ENCODE data around the gene MICAL2. TPM values are rescaled to one million over a fixed set of nuclear protein-coding genes. Genes with fewer than 3 reads are reported as not detected.

Gene MICAL2
- total and polyA plus RNA-seq, 2 donors (not counting 1 experiment from before 2014, with no cell fraction given): 0.32 to 0.40 TPM

DNA sequence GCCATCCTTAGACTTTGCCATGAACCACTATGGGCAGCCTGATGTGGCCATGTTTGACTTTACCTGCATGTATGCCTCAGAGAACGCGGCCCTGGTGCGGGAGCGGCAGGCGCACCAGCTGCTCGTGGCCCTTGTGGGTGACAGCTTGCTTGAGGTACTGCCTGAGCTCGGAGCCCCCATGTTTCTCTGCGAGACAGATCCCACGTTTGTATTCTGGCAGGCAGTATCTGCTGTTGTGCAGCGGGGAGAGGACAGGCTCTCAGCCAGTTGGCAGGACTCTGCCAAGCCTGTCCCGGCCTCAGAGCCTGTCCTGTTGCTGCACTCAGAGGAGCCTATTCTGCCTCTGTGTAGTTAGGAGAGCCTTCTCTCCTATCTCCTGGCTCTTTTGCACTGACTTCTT lies 109.9 kb downstream of the MICAL2 start:
- ChIA-PET CTCF (interaction anchor here (1.0 kb wide), 1 partner anchor 16 kb away, joined by 3 read pairs; no protein-coding TSS in a partner anchor), POLR2A (no interaction called here)
- H3K27me3 Mint-ChIP-seq: peaks cover 31% of the 10 kb centered on the region
- H3K79me2 ChIP-seq (ENCODE audit: control insufficient read depth, insufficient read depth, low read length): no peaks in the 10 kb centered on the region
- H2AFZ ChIP-seq (ENCODE audit: insufficient read depth, low read depth, low read length, poor library complexity, severe bottlenecking): no peak overlapping the region
- TF ChIP-seq EZH2 (IDR thresholded peaks at IDR 0.05; ENCODE audit: borderline replicate concordance, insufficient read depth, low read depth, low read length, poor library complexity, severe bottlenecking): no peak
- TF ChIP-seq CTCF (IDR thresholded peaks at IDR 0.05): no peak
- no peak overlapping the region for H3K9ac ChIP-seq (ENCODE audit: low read length)
- no peak overlapping the region for H3K4me3 ChIP-seq (ENCODE audit: control extremely low read depth in 1 of 5, extremely low read depth in 1 of 5, insufficient read depth in 1 of 5, low read depth in 2 of 5, low read length in 4 of 5)
- no peak overlapping the region for H3K4me2 ChIP-seq (replicated peaks; ENCODE audit: low read depth, low read length, poor library complexity, severe bottlenecking)
- no peak overlapping the region for H3K27ac ChIP-seq (ENCODE audit: low read length in 2 of 2)
- DNase-seq: no peak
- 98% methylated on average over 10 of the region's 11 CpGs for WGBS (ENCODE audit: insufficient coverage)
- H3K27me3 ChIP-seq (replicated peaks in 1 of 4; ENCODE audit: control extremely low read depth in 1 of 4, control insufficient read depth in 3 of 4, insufficient read depth in 4 of 4, low read length in 3 of 4): peaks cover 0 to 6% (median 0%) of the 10 kb centered on the region in 4 experiments
- no peak overlapping the region for H3K27ac Mint-ChIP-seq
- no peaks in the 10 kb centered on the region for H4K20me1 ChIP-seq (ENCODE audit: control insufficient read depth, insufficient read depth, low read length, poor library complexity, severe bottlenecking)
- H3K4me3 Mint-ChIP-seq: no peak overlapping the region
- intact Hi-C loops (cut with micrococcal nuclease): no loop called here
- H3K36me3 ChIP-seq (replicated peaks in 1 of 2; ENCODE audit: control extremely low read depth in 1 of 2, control insufficient read depth in 1 of 2, extremely low read depth in 1 of 2, insufficient read depth in 2 of 2, low read length in 1 of 2): no peaks in the 10 kb centered on the region
- ATAC-seq (ENCODE audit: low read depth): no peak
- peaks cover 3 to 17% of the 10 kb centered on the region in 2 donors for H3K4me1 ChIP-seq (ENCODE audit: control insufficient read depth in 2 of 2, insufficient read depth in 2 of 2, low read length in 2 of 2)
- H3K4me1 Mint-ChIP-seq: peaks cover 16% of the 10 kb centered on the region
- H3K9me3 ChIP-seq (ENCODE audit: control extremely low read depth in 1 of 3, control insufficient read depth in 2 of 3, insufficient read depth in 1 of 3, low read length in 2 of 3): peaks cover 0 to 4% (median 0%) of the 10 kb centered on the region in 3 donors
- H3K9me3 Mint-ChIP-seq (ENCODE audit: insufficient read depth): no peaks in the 10 kb centered on the region

- ChIA-PET CTCF (interaction anchor here (1.0 kb wide), 1 partner anchor 15 kb away, joined by 3 read pairs; no protein-coding TSS in a partner anchor), POLR2A (no interaction called here)
- H3K9me3 Mint-ChIP-seq (ENCODE audit: insufficient read depth): no peaks in the 10 kb centered on the region
- no peak overlapping the region for H3K9ac ChIP-seq (ENCODE audit: low read length)
- no peak overlapping the region for H3K4me2 ChIP-seq (replicated peaks; ENCODE audit: low read depth, low read length, poor library complexity, severe bottlenecking)
- no peaks in the 10 kb centered on the region for H4K20me1 ChIP-seq (ENCODE audit: control insufficient read depth, insufficient read depth, low read length, poor library complexity, severe bottlenecking)
- H3K36me3 ChIP-seq (replicated peaks in 1 of 2; ENCODE audit: control extremely low read depth in 1 of 2, control insufficient read depth in 1 of 2, extremely low read depth in 1 of 2, insufficient read depth in 2 of 2, low read length in 1 of 2): no peaks in the 10 kb centered on the region
- peaks cover 3 to 17% of the 10 kb centered on the region in 2 donors for H3K4me1 ChIP-seq (ENCODE audit: control insufficient read depth in 2 of 2, insufficient read depth in 2 of 2, low read length in 2 of 2)
- no peaks in the 10 kb centered on the region for H3K79me2 ChIP-seq (ENCODE audit: control insufficient read depth, insufficient read depth, low read length)
- H3K9me3 ChIP-seq (ENCODE audit: control extremely low read depth in 1 of 3, control insufficient read depth in 2 of 3, insufficient read depth in 1 of 3, low read length in 2 of 3): peaks cover 0 to 4% (median 0%) of the 10 kb centered on the region in 3 donors
- H3K27ac ChIP-seq (ENCODE audit: low read length in 2 of 2): no peak overlapping the region
- TF ChIP-seq EZH2 (IDR thresholded peaks at IDR 0.05; ENCODE audit: borderline replicate concordance, insufficient read depth, low read depth, low read length, poor library complexity, severe bottlenecking) (no peak), CTCF (IDR thresholded peaks at IDR 0.05) (no peak)
- peaks cover 28% of the 10 kb centered on the region for H3K27me3 Mint-ChIP-seq
- intact Hi-C loops (cut with micrococcal nuclease): no loop called here
- DNase-seq: no peak
- H2AFZ ChIP-seq (ENCODE audit: insufficient read depth, low read depth, low read length, poor library complexity, severe bottlenecking): no peak overlapping the region
- peaks cover 14% of the 10 kb centered on the region for H3K4me1 Mint-ChIP-seq
- no peak overlapping the region for H3K4me3 ChIP-seq (ENCODE audit: control extremely low read depth in 1 of 5, extremely low read depth in 1 of 5, insufficient read depth in 1 of 5, low read depth in 2 of 5, low read length in 4 of 5)
- ATAC-seq (ENCODE audit: low read depth): no peak
- H3K27me3 ChIP-seq (replicated peaks in 1 of 4; ENCODE audit: control extremely low read depth in 1 of 4, control insufficient read depth in 3 of 4, insufficient read depth in 4 of 4, low read length in 3 of 4): peaks cover 0 to 3% (median 0%) of the 10 kb centered on the region in 4 experiments
- H3K27ac Mint-ChIP-seq: no peak overlapping the region
- 91% methylated on average over 3 of the region's 6 CpGs for WGBS (ENCODE audit: insufficient coverage)
- no peak overlapping the region for H3K4me3 Mint-ChIP-seq
These were observed 110.7 kb downstream of the MICAL2 start for GRCh38 chr11:12221051-12221535.

Measured in B cell (primary cell).